GM18517 (cell line): ENCODE data around the gene RAC2.

Experiments used
- ATAC-seq: cut with Tn5 transposase; IDR thresholded peaks from one replicate; pipeline ENCODE4 v1.9.1; 2021; ENCODE audit warnings: mild to moderate bottlenecking, moderate library complexity; ENCODE audit not compliant: unreplicated experiment

Gene RAC2

DNA sequence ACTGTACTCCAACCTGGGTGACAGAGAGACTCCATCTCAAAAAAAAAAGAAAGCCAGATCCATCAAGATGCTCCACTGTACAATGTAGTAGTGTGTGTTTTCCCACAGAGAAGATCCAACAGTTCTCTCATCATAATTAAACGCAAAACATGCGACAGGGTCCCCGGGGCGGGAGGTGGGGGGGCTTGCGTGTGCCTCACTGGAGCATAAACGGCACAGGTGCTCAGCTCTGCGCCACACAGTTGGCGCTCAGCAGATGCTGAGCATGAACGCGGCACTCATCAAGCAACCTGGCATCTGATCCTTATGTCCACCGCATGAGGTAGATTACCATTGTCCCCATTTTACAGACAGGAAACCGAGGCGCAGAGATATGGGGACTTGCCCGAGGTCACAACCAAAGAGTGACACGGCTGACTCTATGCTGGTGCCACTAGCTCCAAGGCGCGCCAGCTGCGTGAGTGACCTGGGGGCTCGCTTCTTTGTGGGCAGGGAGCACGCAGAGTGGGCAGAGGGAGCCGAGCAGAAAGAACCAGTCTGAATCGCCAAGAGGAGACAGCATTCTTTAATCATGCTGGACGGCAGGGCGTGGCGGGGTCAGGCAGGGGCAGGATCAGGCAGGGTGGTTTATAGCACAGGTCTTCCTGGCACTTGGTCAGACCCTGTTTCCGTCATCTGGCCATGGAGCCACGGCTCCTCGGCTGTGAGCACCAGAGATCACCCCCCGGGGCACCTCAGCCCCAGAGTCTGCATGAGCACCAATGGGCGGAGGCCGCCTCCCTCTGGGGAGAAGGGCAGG, 64.2 kb downstream of the RAC2 start:
- ATAC-seq, result no peak

- no peak for ATAC-seq
These were observed 65.0 kb downstream of the RAC2 start for GRCh38 chr22:37179126-37179470.

- ATAC-seq, result no peak
These were observed 65.5 kb downstream of the RAC2 start for GRCh38 chr22:37178350-37179125.

- ATAC-seq, result no peak
These were observed 66.3 kb downstream of the RAC2 start for GRCh38 chr22:37177755-37178154.

DNA sequence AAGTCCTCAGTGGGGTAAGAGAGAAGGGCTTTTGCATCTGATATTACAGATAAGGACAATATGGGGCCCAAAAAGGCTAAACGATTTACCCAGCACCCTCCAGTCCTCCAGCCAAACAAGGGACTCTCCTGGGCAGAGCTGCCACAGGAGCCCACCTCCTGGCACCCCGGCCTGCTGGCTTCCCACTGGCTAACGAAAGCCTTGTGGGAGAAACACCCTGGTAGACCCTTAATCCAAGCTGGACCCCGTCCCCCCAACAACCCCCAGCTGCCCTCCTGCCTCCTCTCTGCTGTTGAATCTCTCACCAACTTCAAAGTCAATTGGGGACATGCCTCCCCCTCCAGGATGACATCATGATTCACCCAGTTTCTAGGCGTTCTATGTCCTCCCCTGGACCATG, 66.8 kb downstream of the RAC2 start:
- no peak for ATAC-seq

DNA sequence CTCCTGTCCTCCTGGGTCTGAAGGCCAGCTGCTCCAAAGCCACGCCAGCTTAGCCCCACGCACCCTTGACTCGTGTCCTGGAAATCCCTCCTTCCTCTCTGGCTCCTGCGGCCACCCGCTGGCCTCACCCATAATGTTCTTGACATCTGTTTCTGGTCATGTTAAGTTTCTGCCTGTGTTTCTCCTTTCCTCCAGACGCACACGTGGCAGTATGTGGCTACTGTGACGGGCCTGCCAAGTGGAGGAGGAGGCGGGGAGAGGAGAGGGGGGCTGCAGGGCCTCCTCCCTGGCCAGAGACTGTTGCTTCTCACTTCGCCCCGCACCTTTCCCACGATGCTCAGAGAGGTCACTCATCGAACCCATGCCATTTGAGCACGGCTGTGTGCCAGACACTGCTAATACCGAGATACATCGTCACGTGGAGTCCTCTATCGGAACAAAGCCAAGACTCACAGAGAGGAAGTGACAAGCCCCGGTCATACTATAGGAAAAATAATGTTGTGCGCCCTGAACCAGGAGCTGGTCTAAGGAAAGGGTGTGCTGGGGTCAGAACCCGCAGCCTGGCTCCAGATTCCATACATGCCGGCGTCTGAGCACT, 67.5 kb downstream of the RAC2 start:
- no peak for ATAC-seq

DNA sequence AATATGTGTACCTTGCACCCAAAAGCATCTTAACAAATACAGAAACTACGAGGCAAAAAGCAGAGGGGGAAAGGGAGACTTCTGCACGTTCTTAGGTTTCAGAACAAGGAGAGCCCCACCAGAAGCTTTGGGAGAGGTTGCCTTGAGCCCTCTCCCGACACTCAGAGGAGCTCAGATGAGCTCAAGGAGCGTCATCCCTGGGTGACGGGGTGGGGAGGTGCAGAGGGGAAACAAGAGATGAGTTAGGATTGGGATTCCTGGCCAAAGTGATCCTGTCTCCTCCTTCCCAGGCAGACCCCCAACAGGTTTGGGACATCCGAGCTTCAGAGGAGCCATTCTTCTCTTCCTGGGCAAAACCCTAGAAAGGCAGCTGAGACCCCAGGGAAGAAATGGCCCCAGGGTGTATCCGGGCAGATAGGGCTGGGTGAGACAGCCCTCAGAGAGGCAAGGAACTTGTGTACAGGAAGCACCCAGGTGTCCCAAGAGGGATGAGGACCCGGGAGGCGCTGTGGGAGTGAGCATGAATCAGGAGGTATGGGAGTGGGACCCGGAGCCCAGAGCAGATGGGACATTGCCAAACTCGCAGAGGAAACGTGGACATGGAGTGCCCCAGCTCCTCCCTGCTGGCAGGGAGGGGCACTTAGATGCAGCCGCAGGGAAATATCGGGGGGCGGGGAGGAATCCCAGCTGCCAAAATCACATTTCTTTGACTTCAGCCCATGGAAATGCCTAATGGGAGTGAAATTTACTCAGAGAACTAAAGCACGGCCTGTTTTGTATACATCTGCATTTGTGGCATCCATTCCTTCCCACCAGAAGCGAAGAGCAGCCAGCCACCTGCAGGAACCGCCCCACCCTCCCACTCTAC, 68.4 kb downstream of the RAC2 start:
- no peak for ATAC-seq
